IMR-90 (cell line): ENCODE results near the gene FNDC5. TPM values are rescaled to one million over a fixed set of nuclear protein-coding genes. Genes with fewer than 3 reads are reported as not detected.

Experiments used
- ATAC-seq: fragments of 200-7000 bp; cut with Tn5 transposase; 2 replicates; pipeline ENCODE4 v1.9.1; 2020; ENCODE audit warnings: low read depth, mild to moderate bottlenecking, moderate library complexity
- BruUV-seq: library from RNA; stranded (reverse); fragments of 400-500 nt; replicated peaks from 2 replicates; lab custom pipeline; 2021; lab: Mats Ljungman, UMichigan
- CTCF ChIA-PET: fragments of 300-600 bp; formaldehyde crosslinking; extraction: SDS; loops from one replicate; lab custom pipeline; 2021; ENCODE audit warnings: antibody characterized with exemption; lab: Yijun Ruan, JAX
- POLR2A ChIA-PET: fragments of 300-600 bp; sonication (Branson Sonifier 250); formaldehyde crosslinking; loops from one replicate; lab custom pipeline; 2022; ENCODE audit warnings: antibody characterized with exemption; ENCODE audit not compliant: unreplicated experiment; lab: Charles Lee
- DNase-seq: peaks from one replicate; pipeline ENCODE4 v3.0.0; 2013
- H2AFZ ChIP-seq: replicated peaks from 2 replicates; pipeline ENCODE3; 2013; ENCODE audit warnings: low read length, mild to moderate bottlenecking; ENCODE audit not compliant: poor library complexity
- H2AK5ac ChIP-seq: 2 replicates; pipeline ENCODE4 v1.6.1; 2013; ENCODE audit warnings: low read depth, low read length, inconsistent platforms
- H2AK9ac ChIP-seq: replicated peaks from 2 replicates; pipeline ENCODE3; 2013; ENCODE audit warnings: mild to moderate bottlenecking, low read depth, low read length, moderate library complexity; ENCODE audit not compliant: poor library complexity
- H2BK120ac ChIP-seq: 2 replicates; pipeline ENCODE4 v1.6.1; 2013; ENCODE audit warnings: low read depth, low read length, inconsistent platforms
- H2BK15ac ChIP-seq: 3 replicates; pipeline ENCODE4 v1.6.1; 2013; ENCODE audit warnings: low read depth, low read length, inconsistent platforms
- H2BK20ac ChIP-seq: 2 replicates; pipeline ENCODE4 v1.6.1; 2013; ENCODE audit warnings: low read depth, mild to moderate bottlenecking, inconsistent platforms, low read length, moderate library complexity
- H2BK5ac ChIP-seq: 2 replicates; pipeline ENCODE4 v1.6.1; 2013; ENCODE audit warnings: mild to moderate bottlenecking, low read depth, low read length, inconsistent platforms; ENCODE audit not compliant: poor library complexity, severe bottlenecking
- H3K14ac ChIP-seq: replicated peaks from 2 replicates; pipeline ENCODE4 v1.6.1; 2013; ENCODE audit warnings: low read depth, low read length, inconsistent platforms
- H3K18ac ChIP-seq: 2 replicates; pipeline ENCODE4 v1.6.1; 2013; ENCODE audit warnings: low read depth, low read length, control low read depth
- H3K23ac ChIP-seq: 2 replicates; pipeline ENCODE4 v1.6.1; 2013; ENCODE audit warnings: low read depth, low read length, inconsistent platforms
- H3K27ac ChIP-seq: 2 replicates; pipeline ENCODE4 v1.5.1; 2013; ENCODE audit warnings: mild to moderate bottlenecking, control low read depth, low read length; ENCODE audit not compliant: insufficient read depth
- H3K27me3 ChIP-seq: 2 replicates; pipeline ENCODE4 v1.6.1; 2013; ENCODE audit warnings: low read length; ENCODE audit not compliant: control insufficient read depth, insufficient read depth
- H3K36me3 ChIP-seq: 2 replicates; pipeline ENCODE4 v1.6.1; 2013; ENCODE audit warnings: low read length, mixed read lengths; ENCODE audit not compliant: control insufficient read depth, insufficient read depth
- H3K4ac ChIP-seq: 2 replicates; pipeline ENCODE4 v1.6.1; 2013; ENCODE audit warnings: low read depth, low read length, inconsistent platforms
- H3K4me1 ChIP-seq: 2 replicates; pipeline ENCODE4 v1.6.1; 2013; ENCODE audit warnings: low read length, mixed read lengths; ENCODE audit not compliant: control insufficient read depth, insufficient read depth
- H3K4me2 ChIP-seq: 2 replicates; pipeline ENCODE4 v1.6.1; 2013; ENCODE audit warnings: low read depth, mild to moderate bottlenecking, control low read depth, low read length, moderate library complexity
- H3K4me3 ChIP-seq: 2 replicates; pipeline ENCODE4 v1.5.1; 2013; ENCODE audit warnings: low read depth, mild to moderate bottlenecking, control low read depth, low read length, moderate library complexity; ENCODE audit not compliant: insufficient read depth
- H3K56ac ChIP-seq: 2 replicates; pipeline ENCODE4 v1.6.1; 2013; ENCODE audit warnings: low read length, inconsistent platforms; ENCODE audit not compliant: insufficient read depth; ENCODE audit errors: extremely low read depth
- H3K79me1 ChIP-seq, 2 experiments: 2 replicates each; pipeline ENCODE4 v1.6.1; 2013; ENCODE audit warnings: low read length in 2 of 2, inconsistent platforms in 1 of 2, low read depth in 1 of 2
- H3K9ac ChIP-seq: 2 replicates; pipeline ENCODE4 v1.6.1; 2013; ENCODE audit warnings: low read depth, low read length, control low read depth
- H3K9me1 ChIP-seq: 2 replicates; pipeline ENCODE4 v1.6.1; 2013; ENCODE audit warnings: low read length, inconsistent platforms; ENCODE audit not compliant: insufficient read depth
- H3K9me3 ChIP-seq: 2 replicates; pipeline ENCODE4 v1.6.1; 2013; ENCODE audit warnings: low read length; ENCODE audit not compliant: control insufficient read depth, insufficient read depth
- H4K20me1 ChIP-seq: 2 replicates; pipeline ENCODE4 v1.6.1; 2013; ENCODE audit warnings: low read length, inconsistent platforms; ENCODE audit not compliant: insufficient read depth
- H4K5ac ChIP-seq: 2 replicates; pipeline ENCODE4 v1.6.1; 2013; ENCODE audit warnings: mild to moderate bottlenecking, low read depth, low read length, control low read depth
- H4K8ac ChIP-seq, 2 experiments: 2 replicates each; pipeline ENCODE4 v1.6.1; 2013; ENCODE audit warnings: low read depth in 2 of 2, low read length in 2 of 2, control low read depth in 1 of 2, inconsistent platforms in 1 of 2
- H4K91ac ChIP-seq: 2 replicates; pipeline ENCODE4 v1.6.1; 2013; ENCODE audit warnings: low read depth, low read length, inconsistent platforms; ENCODE audit not compliant: insufficient read depth
- BHLHE40 ChIP-seq: fragments of 150-350 bp; IDR thresholded peaks from 2 replicates; pipeline ENCODE4 v1.6.1; 2016; ENCODE audit warnings: mild to moderate bottlenecking, low read depth, low read length
- CTCF ChIP-seq: conservative IDR thresholded peaks from 2 replicates; pipeline ENCODE4 v1.5.1; 2012; ENCODE audit warnings: mild to moderate bottlenecking, low read depth, low read length, improper control_type of control experiment
- ELK1 ChIP-seq: fragments of 150-350 bp; IDR thresholded peaks from 2 replicates; pipeline ENCODE4 v1.6.1; 2016; ENCODE audit warnings: low read depth, mild to moderate bottlenecking, low read length, moderate library complexity, borderline replicate concordance
- FOS ChIP-seq: fragments of 150-350 bp; IDR thresholded peaks from 2 replicates; pipeline ENCODE4 v1.6.1; 2016; ENCODE audit warnings: low read depth, low read length
- MAZ ChIP-seq: IDR thresholded peaks from 2 replicates; pipeline ENCODE4 v1.6.1; 2012; ENCODE audit warnings: low read depth, mild to moderate bottlenecking, low read length, improper control_type of control experiment, moderate library complexity, borderline replicate concordance
- NFE2L2 ChIP-seq: fragments of 150-350 bp; IDR thresholded peaks from 2 replicates; pipeline ENCODE4 v1.6.1; 2016; ENCODE audit warnings: low read depth, mild to moderate bottlenecking, low read length
- RCOR1 ChIP-seq: IDR thresholded peaks from 2 replicates; pipeline ENCODE4 v1.6.1; 2012; ENCODE audit warnings: mild to moderate bottlenecking, low read length, improper control_type of control experiment; ENCODE audit not compliant: insufficient replicate concordance
- RFX5 ChIP-seq: IDR thresholded peaks from 2 replicates; pipeline ENCODE4 v1.8.0; 2012; ENCODE audit warnings: low read depth, mild to moderate bottlenecking, low read length, moderate library complexity
- WGBS, 2 experiments: methylation state at CpG; one replicate each; pipeline versions ENCODE4 v1.1.5 to v1.1.7; 2013; ENCODE audit warnings: missing lambda C conversion rate in 2 of 2; ENCODE audit not compliant: insufficient read length in 1 of 2; ENCODE audit errors: extremely low coverage in 2 of 2; 5-methylcytosine and 5-hydroxymethylcytosine counted together
- dilution Hi-C: fragments of 300-500 bp; cut with HindIII; formaldehyde crosslinking; loops from one replicate; pipeline ENCODE4 v1.14.3; 2018; ENCODE audit warnings: low sequenced_read_pairs; ENCODE audit not compliant: unreplicated experiment
- in situ Hi-C: fragments of 300-500 bp; cut with MboI; formaldehyde crosslinking; loops from 3 replicates; pipeline ENCODE4 v1.14.3; 2019; ENCODE audit warnings: low sequenced_read_pairs, inconsistent platforms, mixed read lengths
- intact Hi-C: fragments of 100-400 bp; cut with micrococcal nuclease; formaldehyde crosslinking; loops from 2 replicates; pipeline ENCODE4 v1.10.0; 2022
- polyA plus RNA-seq, 3 experiments: library from polyadenylated mRNA; depleted of rRNA; stranded (reverse); fragments of >200 nt; gene quantifications; 2 replicates each; pipeline ENCODE4 v1.2.3, GENCODE V29; 2012; ENCODE audit warnings: low replicate concordance in 1 of 3
- total RNA-seq: library from RNA; depleted of rRNA; stranded (reverse); fragments of >200 nt; gene quantifications from 2 replicates; pipeline ENCODE4 v1.2.3, GENCODE V29; 2012

Gene FNDC5
- total and polyA plus RNA-seq, 2 of the 4 experiments (the other 2 are of a cell fraction), result 1.2 to 1.6 TPM

- Histone ChIP-seq H3K14ac (no peak overlapping the region), H3K9me1 (peaks cover 4% of the 10 kb centered on the region; the same call in 1 of the 2 replicates), H3K23ac (no peak overlapping the region), H3K27ac (no peak overlapping the region), H3K4me3 (no peak overlapping the region), H3K79me1 (no peaks in the 10 kb centered on the region), H4K20me1 (peaks cover 3% of the 10 kb centered on the region; the same call in 1 of the 2 replicates), H3K27me3 (peaks cover 74% of the 10 kb centered on the region), H3K56ac (no peak overlapping the region), H2AK9ac (no peak overlapping the region), H4K5ac (no peak overlapping the region), H4K91ac (no peak overlapping the region), H3K9ac (no peak overlapping the region), H3K4me2 (no peak overlapping the region), H3K18ac (no peak overlapping the region), H2AK5ac (no peak overlapping the region), H2BK20ac (no peak overlapping the region), H2BK5ac (no peak overlapping the region), H3K4ac (no peak overlapping the region), H2BK120ac (no peak overlapping the region), H3K4me1 (no peaks in the 10 kb centered on the region; the same call in 1 of the 2 replicates), H3K9me3 (peaks cover 2% of the 10 kb centered on the region; the same call in 1 of the 2 replicates), H4K8ac (no peak overlapping the region), H2BK15ac (no peak overlapping the region), H2AFZ (no peak overlapping the region), H3K36me3 (no peaks in the 10 kb centered on the region)
- TF ChIP-seq MAZ (no peak), BHLHE40 (no peak), FOS (no peak), CTCF (no peak), RFX5 (no peak), NFE2L2 (no peak), RCOR1 (no peak), ELK1 (no peak)
- dilution Hi-C loops (no loop called here), intact Hi-C loops (loop anchor here (5.0 kb wide), 1 partner anchor 486 kb away; no protein-coding TSS in a partner anchor), in situ Hi-C loops (no loop called here)
- ChIA-PET CTCF (no interaction called here), POLR2A (no interaction called here)
- ATAC-seq (no peak), DNase-seq (no peak)
- WGBS, 2 experiments, result no CpG with 5 or more reads among the region's 3 CpGs
- no TSS peak for BruUV-seq
Observed at GRCh38 chr1:32888134-32888533, 17.4 kb upstream of the FNDC5 start.
